Activated CD4-positive, alpha-beta T cell treated with anti-CD3 and anti-CD28 coated beads, Interleukin-2, amount 10 ng/mL, durations not matched to agents 24 days and 14 days (primary cell): Measurements from ENCODE around the gene TOP3B. TPM values are rescaled to one million over a fixed set of nuclear protein-coding genes. Genes with fewer than 3 reads are reported as not detected.

ENCODE experiments used
- DNase-seq: peaks from one replicate; pipeline ENCODE4 v3.0.0; 2022
- H3K27ac Mint-ChIP-seq: one replicate; pipeline ENCODE4 v1.8.0; 2022; ENCODE audit warnings: mild to moderate bottlenecking, mixed read lengths
- H3K27me3 Mint-ChIP-seq: one replicate; pipeline ENCODE4 v1.8.0; 2022; ENCODE audit warnings: mixed read lengths
- H3K36me3 Mint-ChIP-seq: one replicate; pipeline ENCODE4 v1.8.0; 2022; ENCODE audit warnings: low read depth, mild to moderate bottlenecking, mixed read lengths
- H3K4me1 Mint-ChIP-seq: one replicate; pipeline ENCODE4 v1.8.0; 2021; ENCODE audit warnings: mixed read lengths
- H3K4me3 Mint-ChIP-seq: one replicate; pipeline ENCODE4 v1.8.0; 2022; ENCODE audit warnings: mild to moderate bottlenecking, moderate library complexity, mixed read lengths
- H3K9me3 Mint-ChIP-seq: one replicate; pipeline ENCODE4 v1.8.0; 2021; ENCODE audit warnings: mixed read lengths
- intact Hi-C: fragments of 100-400 bp; cut with micrococcal nuclease; formaldehyde crosslinking; loops from one replicate; pipeline ENCODE4 v1.15.1; 2023
- total RNA-seq: library from RNA; stranded (reverse); gene quantifications from 2 replicates; pipeline ENCODE4 v1.2.3, GENCODE V29; 2022

The TOP3B gene
- total RNA-seq, 1 donor from 2014 or later = 48.6 TPM

- peaks cover 3% of the 10 kb centered on the region for H3K4me1 Mint-ChIP-seq
- no peak overlapping the region for H3K4me3 Mint-ChIP-seq
- no peaks in the 10 kb centered on the region for H3K36me3 Mint-ChIP-seq
- peaks cover 13% of the 10 kb centered on the region for H3K27me3 Mint-ChIP-seq
- DNase-seq = no peak
- no peak overlapping the region for H3K27ac Mint-ChIP-seq
- intact Hi-C loops = no loop called here
- H3K9me3 Mint-ChIP-seq = no peaks in the 10 kb centered on the region
Measured at GRCh38 chr22:22020425-22020852, 37.9 kb upstream of the TOP3B start.

- H3K27me3 Mint-ChIP-seq = peaks cover 13% of the 10 kb centered on the region
Measured at GRCh38 chr22:22019659-22020424, 37.3 kb upstream of the TOP3B start.

GRCh38 chr22:22018825-22019658, 36.5 kb upstream of the TOP3B start:
- H3K27me3 Mint-ChIP-seq = peaks cover 13% of the 10 kb centered on the region
- H3K4me3 Mint-ChIP-seq = no peak overlapping the region
- H3K9me3 Mint-ChIP-seq = no peaks in the 10 kb centered on the region
- no peak overlapping the region for H3K27ac Mint-ChIP-seq
- intact Hi-C loops = no loop called here
- H3K4me1 Mint-ChIP-seq = peaks cover 3% of the 10 kb centered on the region
- DNase-seq = no peak
- no peaks in the 10 kb centered on the region for H3K36me3 Mint-ChIP-seq

More at GRCh38 chr22:22019659-22020424, 37.3 kb upstream of the TOP3B start:
- Mint-ChIP-seq H3K27ac (no peak overlapping the region), H3K4me3 (no peak overlapping the region), H3K4me1 (peaks cover 3% of the 10 kb centered on the region), H3K36me3 (no peaks in the 10 kb centered on the region), H3K9me3 (no peaks in the 10 kb centered on the region)
- no peak for DNase-seq
- intact Hi-C loops = no loop called here

GRCh38 chr22:22015631-22016030, 33.0 kb upstream of the TOP3B start:
- Mint-ChIP-seq H3K4me1 (no peaks in the 10 kb centered on the region), H3K36me3 (no peaks in the 10 kb centered on the region)

GRCh38 chr22:22014285-22014659, 31.7 kb upstream of the TOP3B start:
- Mint-ChIP-seq H3K27me3 (peaks cover 17% of the 10 kb centered on the region), H3K27ac (no peak overlapping the region), H3K4me3 (no peak overlapping the region), H3K36me3 (no peaks in the 10 kb centered on the region), H3K9me3 (no peaks in the 10 kb centered on the region), H3K4me1 (no peaks in the 10 kb centered on the region)
- no peak for DNase-seq
- intact Hi-C loops = no loop called here

More at GRCh38 chr22:22015631-22016030, 33.0 kb upstream of the TOP3B start:
- no peak for DNase-seq
- Mint-ChIP-seq H3K27me3 (peaks cover 12% of the 10 kb centered on the region), H3K4me3 (no peak overlapping the region), H3K9me3 (no peaks in the 10 kb centered on the region), H3K27ac (no peak overlapping the region)
- intact Hi-C loops = no loop called here

GRCh38 chr22:22013559-22014284, 31.1 kb upstream of the TOP3B start:
- Mint-ChIP-seq H3K4me3 (no peak overlapping the region), H3K4me1 (no peaks in the 10 kb centered on the region), H3K9me3 (no peaks in the 10 kb centered on the region), H3K27ac (no peak overlapping the region), H3K27me3 (peaks cover 21% of the 10 kb centered on the region), H3K36me3 (no peaks in the 10 kb centered on the region)
- DNase-seq = no peak
- intact Hi-C loops = no loop called here

GRCh38 chr22:22011964-22012363, 29.4 kb upstream of the TOP3B start:
- H3K9me3 Mint-ChIP-seq = no peaks in the 10 kb centered on the region
- no peaks in the 10 kb centered on the region for H3K4me1 Mint-ChIP-seq
- intact Hi-C loops = no loop called here
- H3K36me3 Mint-ChIP-seq = no peaks in the 10 kb centered on the region
- DNase-seq = no peak
- H3K4me3 Mint-ChIP-seq = no peak overlapping the region
- no peak overlapping the region for H3K27ac Mint-ChIP-seq
- H3K27me3 Mint-ChIP-seq = peaks cover 15% of the 10 kb centered on the region

GRCh38 chr22:22010358-22010757, 27.8 kb upstream of the TOP3B start:
- Mint-ChIP-seq H3K4me3 (no peak overlapping the region), H3K9me3 (no peaks in the 10 kb centered on the region), H3K27me3 (peaks cover 15% of the 10 kb centered on the region), H3K4me1 (no peaks in the 10 kb centered on the region), H3K36me3 (no peaks in the 10 kb centered on the region), H3K27ac (no peak overlapping the region)
- DNase-seq = no peak
- intact Hi-C loops = no loop called here

- Mint-ChIP-seq H3K27me3 (peaks cover 15% of the 10 kb centered on the region), H3K4me3 (no peak overlapping the region), H3K9me3 (no peaks in the 10 kb centered on the region), H3K27ac (no peak overlapping the region), H3K4me1 (no peaks in the 10 kb centered on the region), H3K36me3 (no peaks in the 10 kb centered on the region)
- intact Hi-C loops = no loop called here
- DNase-seq = no peak
Measured at GRCh38 chr22:22009661-22010060, 27.1 kb upstream of the TOP3B start.

GRCh38 chr22:22006596-22006990, 24.0 kb upstream of the TOP3B start:
- Mint-ChIP-seq H3K36me3 (no peaks in the 10 kb centered on the region), H3K27me3 (peaks cover 15% of the 10 kb centered on the region), H3K4me1 (no peaks in the 10 kb centered on the region), H3K4me3 (no peak overlapping the region), H3K27ac (no peak overlapping the region), H3K9me3 (no peaks in the 10 kb centered on the region)
- intact Hi-C loops = no loop called here
- no peak for DNase-seq

- H3K27me3 Mint-ChIP-seq = peaks cover 18% of the 10 kb centered on the region
- no peak overlapping the region for H3K27ac Mint-ChIP-seq
- no peaks in the 10 kb centered on the region for H3K9me3 Mint-ChIP-seq
- H3K4me1 Mint-ChIP-seq = no peaks in the 10 kb centered on the region
- no peak for DNase-seq
- H3K36me3 Mint-ChIP-seq = no peaks in the 10 kb centered on the region
- H3K4me3 Mint-ChIP-seq = no peak overlapping the region
- intact Hi-C loops = no loop called here
Measured at GRCh38 chr22:22005945-22006595, 23.5 kb upstream of the TOP3B start.

- Mint-ChIP-seq H3K27me3 (peaks cover 12% of the 10 kb centered on the region), H3K4me3 (no peak overlapping the region), H3K9me3 (no peaks in the 10 kb centered on the region), H3K27ac (no peak overlapping the region), H3K36me3 (no peaks in the 10 kb centered on the region), H3K4me1 (no peaks in the 10 kb centered on the region)
- intact Hi-C loops = no loop called here
- DNase-seq = no peak
Measured at GRCh38 chr22:22003233-22003632, 20.6 kb upstream of the TOP3B start.

GRCh38 chr22:22002526-22003055, 20.0 kb upstream of the TOP3B start:
- Mint-ChIP-seq H3K27ac (no peak overlapping the region), H3K9me3 (no peaks in the 10 kb centered on the region), H3K4me3 (no peak overlapping the region), H3K36me3 (no peaks in the 10 kb centered on the region), H3K27me3 (peaks cover 13% of the 10 kb centered on the region), H3K4me1 (no peaks in the 10 kb centered on the region)
- no peak for DNase-seq
- intact Hi-C loops = no loop called here
